Left ventricle myocardium inferior (tissue), 1 donor: ENCODE measurements around the gene TBCK. TPM values are rescaled to one million over a fixed set of nuclear protein-coding genes. Genes with fewer than 3 reads are reported as not detected.
A peak's percentile ranks its signal among the peaks of the same experiment; 100 is the strongest.

Experiments
- DNase-seq: peaks from one replicate; pipeline ENCODE4 v3.0.0-alpha.2; 2020
- H3K27ac ChIP-seq: fragments of 200-600 bp; replicated peaks from 2 replicates; pipeline ENCODE4 v1.8.0; 2021
- H3K27me3 ChIP-seq: fragments of 200-600 bp; 2 replicates; pipeline ENCODE4 v1.8.0; 2021; ENCODE audit warnings: low read depth
- H3K36me3 ChIP-seq: fragments of 200-600 bp; 2 replicates; pipeline ENCODE4 v1.8.0; 2021
- H3K4me1 ChIP-seq: fragments of 200-600 bp; 2 replicates; pipeline ENCODE4 v1.8.0; 2021
- H3K4me3 ChIP-seq: fragments of 200-600 bp; 2 replicates; pipeline ENCODE4 v1.8.0; 2021; ENCODE audit warnings: mild to moderate bottlenecking, moderate library complexity
- H3K9me3 ChIP-seq: fragments of 200-600 bp; replicated peaks from 2 replicates; pipeline ENCODE4 v1.8.0; 2021
- intact Hi-C: fragments of 100-400 bp; cut with micrococcal nuclease; formaldehyde crosslinking; loops from one replicate; pipeline ENCODE4 v1.11.0; 2022
- total RNA-seq: library from RNA; stranded (reverse); fragmentation: NEBNext Ultra II Directional; extraction: Animal tissue kit (Norgen Biotek cat#: 25700); gene quantifications from one replicate; pipeline ENCODE4 v1.2.1, GENCODE V29; 2021
- TF ChIP-seq, protein P1 (sequence below): fragments of 200-600 bp; IDR thresholded peaks from 2 replicates; pipeline ENCODE4 v1.8.0; 2021; ENCODE audit warnings: antibody characterized with exemption, mild to moderate bottlenecking, borderline replicate concordance
- donor health status: DM: no; HTN: yes; CAD: no; lungs with severe emphysema.

The TBCK gene
- total RNA-seq, 1 donor from 2014 or later: 20.3 TPM

DNA sequence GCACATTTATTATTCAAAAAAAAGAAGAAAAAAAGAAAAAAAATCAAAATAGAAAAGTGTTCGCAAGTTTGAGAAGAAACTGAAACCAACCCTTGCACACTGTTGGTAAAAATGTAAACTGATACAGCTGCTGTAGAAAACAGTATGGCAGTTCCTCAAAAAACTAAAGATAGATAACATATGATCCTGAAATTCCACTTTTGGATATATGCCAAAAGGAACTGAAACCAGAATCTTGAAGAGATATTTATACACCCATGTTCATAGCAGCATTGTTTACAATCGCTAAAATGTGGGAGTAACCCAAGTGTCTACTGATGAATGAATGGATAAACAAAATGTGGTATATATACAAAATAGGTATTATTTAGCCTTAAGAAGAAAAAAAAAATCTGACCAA is 155.4 kb downstream of the TBCK start:
- TF ChIP-seq, protein P1, sequence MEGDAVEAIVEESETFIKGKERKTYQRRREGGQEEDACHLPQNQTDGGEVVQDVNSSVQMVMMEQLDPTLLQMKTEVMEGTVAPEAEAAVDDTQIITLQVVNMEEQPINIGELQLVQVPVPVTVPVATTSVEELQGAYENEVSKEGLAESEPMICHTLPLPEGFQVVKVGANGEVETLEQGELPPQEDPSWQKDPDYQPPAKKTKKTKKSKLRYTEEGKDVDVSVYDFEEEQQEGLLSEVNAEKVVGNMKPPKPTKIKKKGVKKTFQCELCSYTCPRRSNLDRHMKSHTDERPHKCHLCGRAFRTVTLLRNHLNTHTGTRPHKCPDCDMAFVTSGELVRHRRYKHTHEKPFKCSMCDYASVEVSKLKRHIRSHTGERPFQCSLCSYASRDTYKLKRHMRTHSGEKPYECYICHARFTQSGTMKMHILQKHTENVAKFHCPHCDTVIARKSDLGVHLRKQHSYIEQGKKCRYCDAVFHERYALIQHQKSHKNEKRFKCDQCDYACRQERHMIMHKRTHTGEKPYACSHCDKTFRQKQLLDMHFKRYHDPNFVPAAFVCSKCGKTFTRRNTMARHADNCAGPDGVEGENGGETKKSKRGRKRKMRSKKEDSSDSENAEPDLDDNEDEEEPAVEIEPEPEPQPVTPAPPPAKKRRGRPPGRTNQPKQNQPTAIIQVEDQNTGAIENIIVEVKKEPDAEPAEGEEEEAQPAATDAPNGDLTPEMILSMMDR: no peak
- H3K4me1 ChIP-seq: peaks cover 5% of the 10 kb centered on the region
- H3K9me3 ChIP-seq: no peaks in the 10 kb centered on the region
- H3K27ac ChIP-seq: no peak overlapping the region
- intact Hi-C loops: no loop called here
- DNase-seq: no peak
- no peaks in the 10 kb centered on the region for H3K27me3 ChIP-seq
- H3K36me3 ChIP-seq: peaks cover 28% of the 10 kb centered on the region
- H3K4me3 ChIP-seq: no peak overlapping the region

DNA sequence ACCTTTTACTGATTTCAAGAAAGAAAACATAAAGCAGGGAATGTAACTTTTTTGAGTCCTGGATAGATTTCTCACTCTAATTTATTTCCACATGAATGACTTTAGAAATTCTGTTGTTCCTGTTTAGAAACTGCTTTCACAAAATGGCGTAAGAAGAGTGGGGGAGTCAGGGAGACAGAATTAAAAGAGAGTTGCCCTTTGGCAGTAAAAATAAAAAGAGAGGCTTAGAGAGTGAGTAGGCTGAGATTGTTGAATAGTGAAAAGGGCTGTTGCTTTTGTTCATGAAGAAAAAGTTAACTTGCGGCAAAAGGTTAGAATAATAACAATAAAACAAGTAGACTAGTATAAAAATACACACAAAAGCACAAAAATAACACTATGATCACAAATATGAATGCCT is 166.1 kb downstream of the TBCK start:
- H3K36me3 ChIP-seq: peaks cover 23% of the 10 kb centered on the region
- peaks cover 38% of the 10 kb centered on the region for H3K9me3 ChIP-seq
- H3K27me3 ChIP-seq: no peaks in the 10 kb centered on the region
- DNase-seq: no peak
- TF ChIP-seq, protein P1: no peak
- no peak overlapping the region for H3K27ac ChIP-seq
- no peaks in the 10 kb centered on the region for H3K4me1 ChIP-seq
- H3K4me3 ChIP-seq: no peak overlapping the region
- intact Hi-C loops: no loop called here

DNA sequence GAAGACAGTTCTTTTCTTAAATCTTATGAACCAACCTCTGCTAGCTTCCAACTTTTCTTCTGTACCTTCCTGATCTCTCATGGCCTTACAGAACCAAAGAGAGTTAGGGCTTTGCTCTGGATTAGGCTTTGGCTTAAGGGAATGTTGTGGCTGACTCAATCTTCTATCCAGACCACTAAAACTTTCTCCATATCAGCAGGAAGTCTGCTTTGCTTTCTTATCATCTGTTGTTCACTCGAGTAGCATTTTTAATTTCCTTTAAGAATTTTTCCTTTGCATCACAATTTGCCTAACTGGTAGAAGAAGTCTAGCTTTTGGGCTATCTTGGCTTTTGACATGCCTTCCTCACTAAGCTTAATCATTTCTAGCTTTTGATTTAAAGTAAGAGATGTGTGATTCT is 167.0 kb downstream of the TBCK start:
- intact Hi-C loops: no loop called here
- DNase-seq: no peak
- Histone ChIP-seq H3K4me1 (no peaks in the 10 kb centered on the region), H3K4me3 (no peak overlapping the region), H3K9me3 (peaks cover 38% of the 10 kb centered on the region), H3K36me3 (peaks cover 23% of the 10 kb centered on the region), H3K27me3 (no peaks in the 10 kb centered on the region), H3K27ac (no peak overlapping the region)
- TF ChIP-seq, protein P1: no peak

DNA sequence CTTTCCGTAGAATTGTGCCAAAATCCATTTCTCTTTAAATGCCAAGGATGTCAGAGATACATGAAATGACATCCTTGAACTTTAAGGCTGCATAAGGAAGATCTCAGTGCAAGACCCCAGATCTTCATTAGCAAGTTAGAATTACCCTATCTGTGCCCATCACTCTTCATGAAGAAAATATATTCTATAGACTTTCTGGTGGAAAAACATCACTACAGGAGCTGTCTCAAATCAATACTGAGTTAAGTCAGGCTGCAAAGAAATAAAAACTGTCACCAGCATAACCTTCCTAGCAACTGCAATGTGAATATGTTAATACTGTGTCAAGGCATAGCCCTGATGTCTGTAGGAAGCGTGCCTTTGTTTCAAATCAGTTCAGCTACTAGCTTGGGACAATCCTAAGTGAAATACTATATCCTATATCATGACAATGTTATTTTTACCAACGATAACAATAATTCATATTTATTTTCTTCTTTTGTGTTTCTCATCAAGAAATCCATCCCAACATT is 173.3 kb downstream of the TBCK start:
- no peak overlapping the region for H3K27ac ChIP-seq
- H3K27me3 ChIP-seq: no peaks in the 10 kb centered on the region
- no peak overlapping the region for H3K4me3 ChIP-seq
- no peak for DNase-seq
- H3K4me1 ChIP-seq: no peaks in the 10 kb centered on the region
- TF ChIP-seq, protein P1: no peak
- H3K36me3 ChIP-seq: peaks cover 19% of the 10 kb centered on the region
- H3K9me3 ChIP-seq: peaks cover 24% of the 10 kb centered on the region
- intact Hi-C loops: no loop called here

DNA sequence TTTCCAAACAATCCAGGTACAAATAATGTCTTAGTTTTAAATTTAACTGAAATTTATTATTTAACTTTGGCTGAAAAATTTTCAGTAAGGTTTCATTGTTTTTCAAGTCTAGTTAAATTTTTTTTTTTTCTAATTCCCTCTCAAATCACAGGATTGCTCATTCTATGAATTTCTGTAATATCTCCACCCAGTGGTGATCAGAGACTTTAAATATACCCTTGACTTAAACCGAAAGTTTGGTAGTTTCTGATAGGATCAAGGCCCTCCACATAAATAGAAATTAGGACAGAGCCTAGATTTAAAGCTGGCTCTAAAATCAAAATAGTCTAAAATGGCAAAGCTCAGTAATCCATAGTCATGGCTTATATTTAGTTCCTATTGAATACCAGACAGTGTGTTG is 175.4 kb downstream of the TBCK start:
- H3K36me3 ChIP-seq: peaks cover 7% of the 10 kb centered on the region
- DNase-seq: no peak
- no peaks in the 10 kb centered on the region for H3K4me1 ChIP-seq
- H3K27me3 ChIP-seq: no peaks in the 10 kb centered on the region
- intact Hi-C loops: no loop called here
- peaks cover 4% of the 10 kb centered on the region for H3K9me3 ChIP-seq
- no peak overlapping the region for H3K4me3 ChIP-seq
- TF ChIP-seq, protein P1: peak; percentile 23
- H3K27ac ChIP-seq: no peak overlapping the region
